Measurements from ENCODE around the gene MCUB.

- TF ChIP-seq POLR2A (IDR thresholded peaks at IDR 0.05) (no peak), CTCF (IDR thresholded peaks at IDR 0.05) (no peak)
These were observed 54.4 kb downstream of the MCUB start for GRCh38 chr4:109614466-109614865.

Data from thyroid gland (tissue), 4 donors.